Mesendoderm (in vitro differentiated cells): Measurements from ENCODE around the gene MET.

Experiments used
- DNase-seq: peaks from one replicate; pipeline ENCODE4 v3.0.0; 2013
- H2AK5ac ChIP-seq: 2 replicates; pipeline ENCODE4 v1.6.1; 2013; ENCODE audit warnings: low read length, inconsistent platforms
- H2BK120ac ChIP-seq: 2 replicates; pipeline ENCODE4 v1.6.1; 2013; ENCODE audit warnings: low read depth, mild to moderate bottlenecking, low read length, moderate library complexity, mixed read lengths
- H2BK15ac ChIP-seq: replicated peaks from 2 replicates; pipeline ENCODE4 v1.6.1; 2013; ENCODE audit warnings: low read depth, mild to moderate bottlenecking, moderate library complexity
- H2BK5ac ChIP-seq: 2 replicates; pipeline ENCODE4 v1.6.1; 2013; ENCODE audit warnings: low read length, inconsistent platforms
- H3K18ac ChIP-seq: 2 replicates; pipeline ENCODE4 v1.6.1; 2013; ENCODE audit warnings: mild to moderate bottlenecking, low read length, mixed read lengths
- H3K23ac ChIP-seq: one replicate; pipeline ENCODE4 v1.6.1; 2013; ENCODE audit warnings: low read length
- H3K27ac ChIP-seq: 2 replicates; pipeline ENCODE4 v1.5.1; 2013; ENCODE audit warnings: low read depth, mild to moderate bottlenecking, inconsistent platforms, low read length, moderate library complexity
- H3K27me3 ChIP-seq: 2 replicates; pipeline ENCODE4 v1.6.1; 2013; ENCODE audit warnings: low read length, control low read depth, mild to moderate bottlenecking, inconsistent platforms; ENCODE audit not compliant: insufficient read depth, poor library complexity
- H3K36me3 ChIP-seq: 2 replicates; pipeline ENCODE4 v1.6.1; 2013; ENCODE audit warnings: low read length, inconsistent platforms; ENCODE audit not compliant: control insufficient read depth, insufficient read depth
- H3K4ac ChIP-seq: one replicate; pipeline ENCODE4 v1.6.1; 2013; ENCODE audit warnings: low read depth, mild to moderate bottlenecking, low read length, moderate library complexity
- H3K4me1 ChIP-seq: 2 replicates; pipeline ENCODE4 v1.6.1; 2013; ENCODE audit warnings: low read depth, low read length, inconsistent platforms; ENCODE audit not compliant: control insufficient read depth
- H3K4me2 ChIP-seq: 2 replicates; pipeline ENCODE4 v1.6.1; 2013; ENCODE audit warnings: low read length
- H3K4me3 ChIP-seq: 2 replicates; pipeline ENCODE4 v1.5.1; 2013; ENCODE audit warnings: mild to moderate bottlenecking, low read length
- H3K56ac ChIP-seq: one replicate; pipeline ENCODE4 v1.6.1; 2013; ENCODE audit warnings: low read length
- H3K79me1 ChIP-seq: 2 replicates; pipeline ENCODE4 v1.6.1; 2013; ENCODE audit warnings: low read length, inconsistent platforms
- H3K79me2 ChIP-seq: 2 replicates; pipeline ENCODE4 v1.6.1; 2013; ENCODE audit warnings: mild to moderate bottlenecking, low read length; ENCODE audit not compliant: control insufficient read depth, insufficient read depth
- H3K9ac ChIP-seq: 2 replicates; pipeline ENCODE4 v1.6.1; 2013; ENCODE audit warnings: low read length, inconsistent platforms
- H4K5ac ChIP-seq: one replicate; pipeline ENCODE4 v1.6.1; 2013; ENCODE audit warnings: low read length
- H4K8ac ChIP-seq: one replicate; pipeline ENCODE4 v1.6.1; 2013; ENCODE audit warnings: low read depth, mild to moderate bottlenecking, control low read depth, low read length, moderate library complexity
- WGBS: extraction: QIAGEN DNeasy Blood & Tissue Kit; methylation state at CpG from one replicate; pipeline ENCODE4 v1.1.7; 2013; ENCODE audit warnings: low lambda C conversion rate, missing lambda C conversion rate; ENCODE audit not compliant: insufficient coverage; ENCODE audit errors: extremely low coverage; 5-methylcytosine and 5-hydroxymethylcytosine counted together

MET gene

GRCh38 chr7:116772423-116772863 lies 100.4 kb downstream of the MET start:
- no peak for DNase-seq
- H3K4me3 ChIP-seq: no peak overlapping the region
- no peaks in the 10 kb centered on the region for H3K79me1 ChIP-seq
- no peak overlapping the region for H4K8ac ChIP-seq
- no peaks in the 10 kb centered on the region for H3K36me3 ChIP-seq
- H2BK15ac ChIP-seq: no peak overlapping the region
- no peak overlapping the region for H2BK120ac ChIP-seq
- H3K4ac ChIP-seq: no peak overlapping the region
- no peak overlapping the region for H2AK5ac ChIP-seq
- no peak overlapping the region for H3K27ac ChIP-seq
- no peak overlapping the region for H3K4me2 ChIP-seq
- H3K56ac ChIP-seq: no peak overlapping the region
- no peak overlapping the region for H4K5ac ChIP-seq
- H3K79me2 ChIP-seq: no peaks in the 10 kb centered on the region
- H3K4me1 ChIP-seq: no peaks in the 10 kb centered on the region
- no peak overlapping the region for H3K9ac ChIP-seq
- no peak overlapping the region for H3K23ac ChIP-seq
- no peaks in the 10 kb centered on the region for H3K27me3 ChIP-seq
- no peak overlapping the region for H3K18ac ChIP-seq
- H2BK5ac ChIP-seq: no peak overlapping the region

DNA sequence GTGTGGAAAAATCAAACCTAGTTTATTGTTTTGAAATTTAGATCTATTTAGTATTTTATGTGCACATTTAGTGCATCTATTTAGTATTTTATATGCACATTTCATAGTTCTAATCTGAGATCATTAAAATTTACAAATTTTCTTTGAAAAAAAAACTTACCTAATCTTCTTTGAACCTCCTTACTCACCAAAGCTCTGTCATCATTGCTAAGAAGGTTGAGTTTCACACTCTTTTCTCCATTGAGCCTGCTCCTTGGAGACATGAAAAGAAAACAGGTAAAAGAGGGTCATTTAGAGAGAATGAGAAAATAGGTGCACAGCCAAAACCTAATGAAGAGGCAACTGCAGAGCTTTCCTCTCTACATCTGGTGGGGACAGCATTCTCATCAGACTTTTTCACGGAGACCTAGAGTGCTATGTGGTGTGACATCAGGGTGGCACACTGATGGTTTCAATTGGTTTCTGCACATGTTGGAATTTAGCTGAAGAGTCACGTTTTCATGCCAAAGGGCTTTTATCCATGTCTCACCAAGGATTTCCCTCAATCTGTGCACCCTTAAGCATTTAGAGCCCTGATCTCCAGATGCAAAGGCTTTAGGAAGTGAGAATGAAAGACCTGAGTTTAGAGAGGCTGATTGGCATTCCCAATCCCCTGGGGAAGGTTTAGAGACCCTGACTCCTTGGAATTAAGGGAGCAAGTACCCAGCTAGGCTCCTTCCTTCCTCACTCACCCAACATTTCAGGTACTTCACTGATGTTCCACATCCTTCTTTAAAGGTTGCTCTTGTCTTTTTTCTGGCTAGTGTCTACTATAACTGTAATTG lies 101.1 kb downstream of the MET start:
- Histone ChIP-seq H3K18ac (no peak overlapping the region), H2BK5ac (no peak overlapping the region), H3K27me3 (no peaks in the 10 kb centered on the region), H3K4ac (no peak overlapping the region), H2BK120ac (no peak overlapping the region), H3K4me3 (no peak overlapping the region), H3K56ac (no peak overlapping the region), H2BK15ac (no peak overlapping the region), H2AK5ac (no peak overlapping the region), H3K27ac (no peak overlapping the region), H3K9ac (no peak overlapping the region), H4K8ac (no peak overlapping the region), H4K5ac (no peak overlapping the region), H3K79me1 (no peaks in the 10 kb centered on the region), H3K36me3 (no peaks in the 10 kb centered on the region), H3K4me2 (no peak overlapping the region), H3K79me2 (no peaks in the 10 kb centered on the region), H3K4me1 (no peaks in the 10 kb centered on the region), H3K23ac (no peak overlapping the region)
- DNase-seq: no peak
- WGBS: no CpG with 5 or more reads among the region's 2 CpGs

- Histone ChIP-seq H3K79me1 (no peaks in the 10 kb centered on the region), H4K5ac (no peak overlapping the region), H3K18ac (no peak overlapping the region), H3K79me2 (no peaks in the 10 kb centered on the region), H2BK120ac (no peak overlapping the region), H2BK15ac (no peak overlapping the region), H2BK5ac (no peak overlapping the region), H3K4ac (no peak overlapping the region), H3K4me3 (no peak overlapping the region), H3K9ac (no peak overlapping the region), H3K36me3 (no peaks in the 10 kb centered on the region), H3K56ac (no peak overlapping the region), H2AK5ac (no peak overlapping the region), H3K4me2 (no peak overlapping the region), H4K8ac (no peak overlapping the region), H3K27ac (no peak overlapping the region), H3K4me1 (no peaks in the 10 kb centered on the region), H3K27me3 (no peaks in the 10 kb centered on the region), H3K23ac (no peak overlapping the region)
- DNase-seq: no peak
- WGBS: no CpG with 5 or more reads among the region's 2 CpGs
Observed at GRCh38 chr7:116776046-116776445, 104.0 kb downstream of the MET start.

- no peaks in the 10 kb centered on the region for H3K79me1 ChIP-seq
- H3K4me2 ChIP-seq: no peak overlapping the region
- H3K18ac ChIP-seq: no peak overlapping the region
- H3K79me2 ChIP-seq: no peaks in the 10 kb centered on the region
- H4K5ac ChIP-seq: no peak overlapping the region
- H3K4me3 ChIP-seq: no peak overlapping the region
- no peaks in the 10 kb centered on the region for H3K4me1 ChIP-seq
- no peak overlapping the region for H2AK5ac ChIP-seq
- no CpG with 5 or more reads among the region's 3 CpGs for WGBS
- no peak overlapping the region for H3K9ac ChIP-seq
- H3K23ac ChIP-seq: no peak overlapping the region
- no peak overlapping the region for H3K4ac ChIP-seq
- DNase-seq: no peak
- H2BK120ac ChIP-seq: no peak overlapping the region
- no peak overlapping the region for H2BK15ac ChIP-seq
- H3K27ac ChIP-seq: no peak overlapping the region
- no peaks in the 10 kb centered on the region for H3K27me3 ChIP-seq
- no peaks in the 10 kb centered on the region for H3K36me3 ChIP-seq
- H4K8ac ChIP-seq: no peak overlapping the region
- no peak overlapping the region for H3K56ac ChIP-seq
- no peak overlapping the region for H2BK5ac ChIP-seq
Observed at GRCh38 chr7:116776610-116777289, 104.8 kb downstream of the MET start.

DNA sequence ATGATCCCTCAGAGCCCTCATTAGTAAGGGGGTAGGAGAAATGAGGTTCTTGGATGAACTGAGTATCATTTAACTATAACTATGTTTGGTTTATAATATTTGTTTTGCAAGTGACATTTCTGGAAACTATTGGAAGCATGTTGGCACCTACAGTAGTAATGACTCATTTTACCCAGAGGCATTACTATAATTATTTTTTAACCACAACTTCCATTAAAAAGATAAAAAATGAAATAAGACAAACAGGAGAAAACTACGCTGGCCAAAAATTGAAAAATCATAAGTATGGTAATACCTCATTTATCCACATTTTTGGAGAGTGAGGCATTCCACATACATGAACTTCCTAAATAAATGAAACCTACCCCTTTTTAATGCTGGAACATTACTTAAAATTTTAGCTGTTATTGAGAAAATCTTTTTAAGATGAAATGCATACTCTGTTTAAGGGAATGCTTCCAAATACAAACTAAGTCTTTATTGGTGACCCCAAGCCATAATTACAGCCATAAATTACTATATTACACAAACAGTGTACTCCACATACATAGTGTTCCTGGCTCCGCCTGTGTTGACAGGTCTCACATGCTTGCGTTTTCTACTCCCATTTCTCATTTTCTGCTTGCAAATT lies 105.8 kb downstream of the MET start:
- Histone ChIP-seq H3K4me1 (peaks cover 3% of the 10 kb centered on the region), H3K79me2 (no peaks in the 10 kb centered on the region), H3K18ac (no peak overlapping the region), H3K56ac (no peak overlapping the region), H3K23ac (no peak overlapping the region), H3K4ac (no peak overlapping the region), H2BK15ac (no peak overlapping the region), H3K36me3 (no peaks in the 10 kb centered on the region), H2BK120ac (no peak overlapping the region), H3K9ac (no peak overlapping the region), H2BK5ac (no peak overlapping the region), H3K4me3 (no peak overlapping the region), H3K27me3 (no peaks in the 10 kb centered on the region), H3K27ac (no peak overlapping the region), H4K5ac (no peak overlapping the region), H2AK5ac (no peak overlapping the region), H3K4me2 (no peak overlapping the region), H3K79me1 (no peaks in the 10 kb centered on the region), H4K8ac (no peak overlapping the region)
- no CpG with 5 or more reads among the region's 3 CpGs for WGBS
- DNase-seq: no peak
